Muscle of leg (tissue), 11 donors: ENCODE measurements around the gene ASIC4. TPM values are rescaled to one million over a fixed set of nuclear protein-coding genes. Genes with fewer than 3 reads are reported as not detected.

Experiments used
- DNase-seq: peaks from one replicate; pipeline ENCODE4 v3.0.0; 2013
- H3K27ac ChIP-seq: one replicate; pipeline ENCODE4 v1.5.1; 2013; ENCODE audit warnings: mild to moderate bottlenecking, low read length, control low read depth
- H3K27me3 ChIP-seq: one replicate; pipeline ENCODE4 v1.6.1; 2013; ENCODE audit warnings: low read length; ENCODE audit not compliant: control insufficient read depth, insufficient read depth
- H3K36me3 ChIP-seq: one replicate; pipeline ENCODE4 v1.6.1; 2013; ENCODE audit warnings: low read length; ENCODE audit not compliant: control insufficient read depth, insufficient read depth
- H3K4me1 ChIP-seq: one replicate; pipeline ENCODE4 v1.6.1; 2013; ENCODE audit warnings: low read length; ENCODE audit not compliant: control insufficient read depth, insufficient read depth
- H3K4me3 ChIP-seq: one replicate; pipeline ENCODE4 v1.5.1; 2013; ENCODE audit warnings: low read length, control low read depth
- H3K9me3 ChIP-seq: replicated peaks from 2 replicates; pipeline ENCODE4 v1.6.1; 2013; ENCODE audit warnings: low read depth, low read length; ENCODE audit not compliant: control insufficient read depth
- WGBS: methylation state at CpG from one replicate; pipeline ENCODE4 v1.1.5; 2013; ENCODE audit warnings: missing lambda C conversion rate; ENCODE audit not compliant: insufficient coverage; 5-methylcytosine and 5-hydroxymethylcytosine counted together
- polyA plus RNA-seq, 8 donors: library from polyadenylated mRNA; unstranded; fragments of 120-200 nt; gene quantifications; one replicate each; pipeline versions ENCODE4 v1.2.1 to v1.2.3, GENCODE V29; 2013; ENCODE audit warnings: inconsistent platforms in 1 of 8, low replicate concordance in 1 of 8; ENCODE audit not compliant: insufficient read length in 8 of 8, insufficient read depth in 1 of 8
- total RNA-seq: library from RNA; stranded (reverse); fragments of 120-200 nt; gene quantifications from one replicate; pipeline ENCODE4 v1.2.4, GENCODE V29; 2013

ASIC4 gene
- total and polyA plus RNA-seq, 9 donors: 0.12 to 0.51 (median 0.35) TPM

GRCh38 chr2:219472629-219473187 lies 41.6 kb upstream of the ASIC4 start:
- H3K4me3 ChIP-seq: no peak overlapping the region
- 65% methylated on average over 10 of the region's 12 CpGs for whole genome bisulfite sequencing
- peaks cover 20% of the 10 kb centered on the region for H3K4me1 ChIP-seq
- H3K27ac ChIP-seq: no peak overlapping the region
- DNase-seq: no peak
- H3K9me3 ChIP-seq: no peaks in the 10 kb centered on the region
- H3K27me3 ChIP-seq: no peaks in the 10 kb centered on the region
- H3K36me3 ChIP-seq: peaks cover 82% of the 10 kb centered on the region

DNA sequence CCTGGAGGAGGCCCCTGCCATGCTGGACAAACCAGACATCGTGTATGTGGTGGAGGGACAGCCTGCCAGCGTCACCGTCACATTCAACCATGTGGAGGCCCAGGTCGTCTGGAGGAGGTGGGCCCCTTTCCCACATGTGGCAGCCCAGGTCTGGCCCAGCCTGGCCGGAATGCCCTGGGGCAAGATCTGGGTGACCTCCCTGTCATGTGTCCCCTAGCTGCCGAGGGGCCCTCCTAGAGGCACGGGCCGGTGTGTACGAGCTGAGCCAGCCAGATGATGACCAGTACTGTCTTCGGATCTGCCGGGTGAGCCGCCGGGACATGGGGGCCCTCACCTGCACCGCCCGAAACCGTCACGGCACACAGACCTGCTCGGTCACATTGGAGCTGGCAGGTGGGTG lies 40.8 kb upstream of the ASIC4 start:
- Histone ChIP-seq H3K4me3 (no peak overlapping the region), H3K27ac (no peak overlapping the region), H3K27me3 (no peaks in the 10 kb centered on the region), H3K36me3 (peaks cover 77% of the 10 kb centered on the region), H3K9me3 (no peaks in the 10 kb centered on the region), H3K4me1 (peaks cover 20% of the 10 kb centered on the region)
- no peak for DNase-seq
- 74% methylated on average over 18 of the region's 18 CpGs for WGBS

DNA sequence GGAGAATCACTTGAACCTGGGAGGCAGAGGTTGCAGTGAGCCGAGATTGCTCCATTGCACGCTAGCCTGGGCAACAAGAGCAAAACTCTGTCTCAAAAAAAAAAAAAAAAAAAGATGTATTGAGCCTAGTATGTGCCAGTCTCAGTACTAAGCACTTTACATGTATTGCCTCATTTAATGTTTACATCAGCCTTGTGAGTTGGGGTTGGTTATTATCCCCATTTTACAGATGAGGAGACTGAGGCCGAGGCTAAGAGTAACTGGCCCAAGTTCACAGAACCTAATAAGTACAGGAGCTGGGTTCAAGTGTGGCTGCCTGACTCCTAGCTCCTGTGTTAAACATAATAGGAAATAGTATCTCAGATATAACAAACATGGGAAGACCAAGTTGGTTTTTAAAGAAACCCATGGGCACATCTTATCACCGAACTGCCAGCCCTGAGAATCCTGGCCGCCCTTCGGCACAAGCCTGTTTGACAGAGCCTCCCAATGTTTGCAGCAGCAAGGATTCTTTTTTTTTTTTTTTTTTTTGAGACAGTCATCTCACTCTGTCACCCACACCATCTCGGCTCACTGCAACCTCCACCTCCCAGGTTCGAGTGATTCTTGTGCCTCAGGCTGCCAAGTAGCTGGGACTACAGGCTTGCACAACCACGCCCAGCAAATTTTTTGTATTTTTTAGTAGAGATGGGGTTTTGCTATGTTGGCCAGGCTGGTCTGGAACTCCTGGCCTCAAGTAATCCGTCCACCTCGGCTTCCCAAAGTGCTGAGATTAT lies 39.8 kb upstream of the ASIC4 start:
- no peaks in the 10 kb centered on the region for H3K9me3 ChIP-seq
- H3K36me3 ChIP-seq: peaks cover 77% of the 10 kb centered on the region
- WGBS: 75% methylated on average over 4 of the region's 11 CpGs
- no peak for DNase-seq
- H3K27me3 ChIP-seq: no peaks in the 10 kb centered on the region
- no peak overlapping the region for H3K4me3 ChIP-seq
- H3K27ac ChIP-seq: no peak overlapping the region
- peaks cover 20% of the 10 kb centered on the region for H3K4me1 ChIP-seq

DNA sequence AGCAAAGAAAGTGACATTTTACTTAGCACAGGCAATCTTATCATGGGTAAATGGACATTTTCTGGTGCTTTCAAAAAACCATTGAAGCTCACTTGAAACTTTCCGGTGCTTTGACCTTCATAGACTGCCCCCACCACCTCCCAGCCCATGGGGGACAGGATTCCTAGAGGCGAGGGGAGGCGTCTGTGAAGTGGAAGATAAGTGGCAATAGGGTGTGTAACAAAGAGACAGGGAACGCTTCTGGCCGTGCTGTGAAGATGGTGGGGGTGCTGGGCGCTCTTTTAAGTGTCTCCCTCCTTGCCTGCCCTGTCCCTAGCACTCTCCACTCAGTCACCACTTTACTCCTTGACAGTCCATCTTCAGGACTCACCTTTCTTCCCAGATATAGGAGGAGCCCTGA lies 39.0 kb upstream of the ASIC4 start:
- H3K9me3 ChIP-seq: no peaks in the 10 kb centered on the region
- peaks cover 77% of the 10 kb centered on the region for H3K36me3 ChIP-seq
- no peaks in the 10 kb centered on the region for H3K27me3 ChIP-seq
- DNase-seq: no peak
- H3K4me1 ChIP-seq: peaks cover 20% of the 10 kb centered on the region
- H3K4me3 ChIP-seq: no peak overlapping the region
- no CpG with 5 or more reads among the region's 6 CpGs for WGBS
- H3K27ac ChIP-seq: no peak overlapping the region

- Histone ChIP-seq H3K27me3 (no peaks in the 10 kb centered on the region), H3K4me3 (no peak overlapping the region), H3K27ac (no peak overlapping the region), H3K36me3 (peaks cover 77% of the 10 kb centered on the region), H3K4me1 (peaks cover 20% of the 10 kb centered on the region), H3K9me3 (no peaks in the 10 kb centered on the region)
- DNase-seq: peak; percentile 74
- 49% methylated on average over 3 of the region's 14 CpGs for whole genome bisulfite sequencing
Observed at GRCh38 chr2:219475697-219476651, 38.3 kb upstream of the ASIC4 start.

DNA sequence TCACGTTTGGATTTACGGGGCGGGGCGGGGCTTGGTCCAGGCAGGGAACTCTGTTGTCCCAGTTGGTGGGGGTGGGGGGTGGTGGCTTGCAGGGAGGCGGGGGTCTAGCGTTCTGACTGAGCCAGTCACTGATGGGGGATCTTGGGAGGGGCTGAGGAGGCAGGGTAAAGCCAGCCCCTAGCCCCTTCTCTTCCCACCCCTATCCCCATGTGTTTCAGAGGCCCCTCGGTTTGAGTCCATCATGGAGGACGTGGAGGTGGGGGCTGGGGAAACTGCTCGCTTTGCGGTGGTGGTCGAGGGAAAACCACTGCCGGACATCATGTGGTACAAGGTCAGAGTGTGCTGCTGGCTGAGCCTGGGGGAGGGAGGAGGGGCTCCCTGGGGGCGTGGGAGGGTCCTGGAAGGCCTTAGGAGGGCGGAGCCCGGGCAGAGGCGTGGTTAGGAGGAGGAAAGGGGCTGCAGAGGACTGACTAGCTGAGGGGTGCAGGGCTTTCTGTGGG lies 37.6 kb upstream of the ASIC4 start:
- Histone ChIP-seq H3K4me3 (no peak overlapping the region), H3K36me3 (peaks cover 74% of the 10 kb centered on the region), H3K9me3 (no peaks in the 10 kb centered on the region), H3K27ac (no peak overlapping the region), H3K27me3 (no peaks in the 10 kb centered on the region), H3K4me1 (peaks cover 18% of the 10 kb centered on the region)
- 8% methylated on average over 9 of the region's 16 CpGs for WGBS
- peak; percentile 48 for DNase-seq

DNA sequence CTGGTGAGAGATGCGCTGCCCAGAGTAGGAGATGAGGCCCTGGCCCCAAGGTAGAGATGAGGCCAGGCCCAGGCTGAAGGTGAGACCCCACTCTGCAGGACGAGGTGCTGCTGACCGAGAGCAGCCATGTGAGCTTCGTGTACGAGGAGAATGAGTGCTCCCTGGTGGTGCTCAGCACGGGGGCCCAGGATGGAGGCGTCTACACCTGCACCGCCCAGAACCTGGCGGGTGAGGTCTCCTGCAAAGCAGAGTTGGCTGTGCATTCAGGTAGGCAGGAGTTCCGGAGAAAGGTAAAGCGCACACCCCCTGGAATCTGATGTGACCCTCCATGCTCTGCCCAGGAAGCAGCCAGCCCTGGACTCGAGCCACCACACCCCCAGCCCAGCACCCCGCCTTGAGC lies 37.1 kb upstream of the ASIC4 start:
- WGBS: 71% methylated on average over 12 of the region's 13 CpGs
- H3K36me3 ChIP-seq: peaks cover 74% of the 10 kb centered on the region
- peaks cover 18% of the 10 kb centered on the region for H3K4me1 ChIP-seq
- H3K9me3 ChIP-seq: no peaks in the 10 kb centered on the region
- H3K4me3 ChIP-seq: no peak overlapping the region
- no peak for DNase-seq
- no peaks in the 10 kb centered on the region for H3K27me3 ChIP-seq
- H3K27ac ChIP-seq: no peak overlapping the region

DNA sequence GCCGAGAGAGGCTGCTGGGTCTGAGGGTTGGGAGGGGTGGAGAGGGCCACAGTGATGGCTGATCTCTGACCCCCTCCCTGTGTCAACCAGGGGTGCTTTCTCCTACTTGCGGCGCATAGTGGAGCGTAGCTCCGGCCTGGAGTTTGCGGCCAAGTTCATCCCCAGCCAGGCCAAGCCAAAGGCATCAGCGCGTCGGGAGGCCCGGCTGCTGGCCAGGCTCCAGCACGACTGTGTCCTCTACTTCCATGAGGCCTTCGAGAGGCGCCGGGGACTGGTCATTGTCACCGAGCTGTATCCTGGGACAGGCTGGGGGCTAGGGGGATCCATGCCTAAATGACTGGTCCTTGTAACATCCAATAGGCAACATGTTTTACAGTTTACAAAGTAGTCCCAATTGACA lies 36.5 kb upstream of the ASIC4 start:
- Histone ChIP-seq H3K4me3 (no peak overlapping the region), H3K27me3 (peaks cover 4% of the 10 kb centered on the region), H3K4me1 (peaks cover 21% of the 10 kb centered on the region), H3K9me3 (no peaks in the 10 kb centered on the region), H3K27ac (no peak overlapping the region), H3K36me3 (peaks cover 73% of the 10 kb centered on the region)
- DNase-seq: peak; percentile 55
- 25% methylated on average over 7 of the region's 15 CpGs for WGBS

- no peaks in the 10 kb centered on the region for H3K9me3 ChIP-seq
- H3K4me3 ChIP-seq: no peak overlapping the region
- 65% methylated on average over 8 of the region's 8 CpGs for WGBS
- no peak for DNase-seq
- H3K36me3 ChIP-seq: peaks cover 66% of the 10 kb centered on the region
- H3K27me3 ChIP-seq: peaks cover 13% of the 10 kb centered on the region
- no peak overlapping the region for H3K27ac ChIP-seq
- H3K4me1 ChIP-seq: peaks cover 31% of the 10 kb centered on the region
Observed at GRCh38 chr2:219478916-219479315, 35.4 kb upstream of the ASIC4 start.

- Histone ChIP-seq H3K4me3 (no peak overlapping the region), H3K27me3 (peaks cover 22% of the 10 kb centered on the region), H3K36me3 (peaks cover 56% of the 10 kb centered on the region), H3K4me1 (peaks cover 41% of the 10 kb centered on the region), H3K27ac (no peak overlapping the region), H3K9me3 (no peaks in the 10 kb centered on the region)
- 90% methylated on average over 7 of the region's 8 CpGs for WGBS
- no peak for DNase-seq
Observed at GRCh38 chr2:219480004-219480403, 34.3 kb upstream of the ASIC4 start.
